Measurements from ENCODE around the gene CRY1.

The CRY1 gene

GRCh38 chr12:107042801-107043200 is 50.5 kb downstream of the CRY1 start:
- TF ChIP-seq POLR2AphosphoS5 (IDR thresholded peaks at IDR 0.05; ENCODE audit: low read depth, low read length): no peak
- no peak for TF ChIP-seq REST (IDR thresholded peaks at IDR 0.05; ENCODE audit: insufficient read depth in 1 of 2, low read depth in 2 of 2, low read length in 2 of 2)
- TF ChIP-seq TAF1 (IDR thresholded peaks at IDR 0.05; ENCODE audit: borderline replicate concordance, insufficient read depth, low read length): no peak
- TF ChIP-seq SIN3A (IDR thresholded peaks at IDR 0.05; ENCODE audit: borderline replicate concordance, insufficient read depth, low read length): no peak
- no peak for TF ChIP-seq FOXP2 (optimal IDR thresholded peaks at IDR 0.05; ENCODE audit: borderline replicate concordance, extremely low read depth, extremely low read length, insufficient read depth)

- TF ChIP-seq FOXP2 (optimal IDR thresholded peaks at IDR 0.05; ENCODE audit: borderline replicate concordance, extremely low read depth, extremely low read length, insufficient read depth) (no peak), TAF1 (IDR thresholded peaks at IDR 0.05; ENCODE audit: borderline replicate concordance, insufficient read depth, low read length) (no peak), SIN3A (IDR thresholded peaks at IDR 0.05; ENCODE audit: borderline replicate concordance, insufficient read depth, low read length) (no peak), REST (IDR thresholded peaks at IDR 0.05; ENCODE audit: insufficient read depth in 1 of 2, low read depth in 2 of 2, low read length in 2 of 2) (no peak), POLR2AphosphoS5 (IDR thresholded peaks at IDR 0.05; ENCODE audit: low read depth, low read length) (no peak)
These were observed 57.6 kb downstream of the CRY1 start for GRCh38 chr12:107035733-107036132.

GRCh38 chr12:107033758-107034739 is 59.3 kb downstream of the CRY1 start:
- TF ChIP-seq SIN3A (IDR thresholded peaks at IDR 0.05; ENCODE audit: borderline replicate concordance, insufficient read depth, low read length) (no peak), FOXP2 (optimal IDR thresholded peaks at IDR 0.05; ENCODE audit: borderline replicate concordance, extremely low read depth, extremely low read length, insufficient read depth) (no peak), TAF1 (IDR thresholded peaks at IDR 0.05; ENCODE audit: borderline replicate concordance, insufficient read depth, low read length) (no peak), REST (IDR thresholded peaks at IDR 0.05; ENCODE audit: insufficient read depth in 1 of 2, low read depth in 2 of 2, low read length in 2 of 2) (no peak), POLR2AphosphoS5 (IDR thresholded peaks at IDR 0.05; ENCODE audit: low read depth, low read length) (no peak)

GRCh38 chr12:107032266-107032665 is 61.1 kb downstream of the CRY1 start:
- TF ChIP-seq TAF1 (IDR thresholded peaks at IDR 0.05; ENCODE audit: borderline replicate concordance, insufficient read depth, low read length): no peak
- TF ChIP-seq FOXP2 (optimal IDR thresholded peaks at IDR 0.05; ENCODE audit: borderline replicate concordance, extremely low read depth, extremely low read length, insufficient read depth): no peak
- TF ChIP-seq POLR2AphosphoS5 (IDR thresholded peaks at IDR 0.05; ENCODE audit: low read depth, low read length): no peak
- TF ChIP-seq SIN3A (IDR thresholded peaks at IDR 0.05; ENCODE audit: borderline replicate concordance, insufficient read depth, low read length): no peak
- no peak for TF ChIP-seq REST (IDR thresholded peaks at IDR 0.05; ENCODE audit: insufficient read depth in 1 of 2, low read depth in 2 of 2, low read length in 2 of 2)

Data from PFSK-1 (cell line).